COLO668 (cell line): Measurements from ENCODE around the gene CDC25B.
A peak's percentile ranks its signal among the peaks of the same experiment; 100 is the strongest.

ENCODE experiments used
- DNase-seq: peaks from one replicate; lab custom pipeline; 2025; ENCODE audit not compliant: unreplicated experiment; lab: John Stamatoyannopoulos, UW

CDC25B gene

GRCh38 chr20:3802524-3803239, 6.6 kb downstream of the CDC25B start:
- DNase-seq, result peak; percentile 35

- no peak for DNase-seq
These were observed 7.2 kb downstream of the CDC25B start for GRCh38 chr20:3803289-3803688.

- no peak for DNase-seq
These were observed 7.7 kb downstream of the CDC25B start for GRCh38 chr20:3803854-3804253.

GRCh38 chr20:3804254-3804751, 8.2 kb downstream of the CDC25B start:
- DNase-seq, result no peak

GRCh38 chr20:3804781-3805180, 8.7 kb downstream of the CDC25B start:
- no peak for DNase-seq

GRCh38 chr20:3808544-3808943, 12.4 kb downstream of the CDC25B start:
- DNase-seq, result no peak

GRCh38 chr20:3811467-3812258, 15.6 kb downstream of the CDC25B start:
- DNase-seq, result peak; percentile 96

- no peak for DNase-seq
These were observed 16.2 kb downstream of the CDC25B start for GRCh38 chr20:3812259-3812681.

- no peak for DNase-seq
These were observed 17.1 kb downstream of the CDC25B start for GRCh38 chr20:3812975-3813847.

- no peak for DNase-seq
These were observed 17.9 kb downstream of the CDC25B start for GRCh38 chr20:3813848-3814581.

GRCh38 chr20:3814928-3815495, 18.9 kb downstream of the CDC25B start:
- DNase-seq, result no peak

GRCh38 chr20:3815703-3816315, 19.7 kb downstream of the CDC25B start:
- DNase-seq, result no peak

GRCh38 chr20:3818155-3819151, 22.3 kb downstream of the CDC25B start:
- peak; percentile 89 for DNase-seq

- no peak for DNase-seq
These were observed 23.4 kb downstream of the CDC25B start for GRCh38 chr20:3819411-3820047.

GRCh38 chr20:3820048-3820900, 24.2 kb downstream of the CDC25B start, which contains the start of gene AP5S1:
TSS of gene AP5S1 (plus strand) at chr20:3820547. CDS start at chr20:3822118, 1,571 bp downstream.
- peak; percentile 97 for DNase-seq

- DNase-seq, result no peak
These were observed 25.0 kb downstream of the CDC25B start for GRCh38 chr20:3820901-3821727.
